ENCODE results near the gene KIF3C. TPM values are rescaled to one million over a fixed set of nuclear protein-coding genes. Genes with fewer than 3 reads are reported as not detected.
"Not testable (repeated sequence)": the region's sequence is repeated elsewhere in the genome, so short reads cannot be mapped to it uniquely, and the experiment has no call there.

Gene KIF3C
- total RNA-seq, 2 donors from 2014 or later = 42.9 to 51.4 TPM

DNA sequence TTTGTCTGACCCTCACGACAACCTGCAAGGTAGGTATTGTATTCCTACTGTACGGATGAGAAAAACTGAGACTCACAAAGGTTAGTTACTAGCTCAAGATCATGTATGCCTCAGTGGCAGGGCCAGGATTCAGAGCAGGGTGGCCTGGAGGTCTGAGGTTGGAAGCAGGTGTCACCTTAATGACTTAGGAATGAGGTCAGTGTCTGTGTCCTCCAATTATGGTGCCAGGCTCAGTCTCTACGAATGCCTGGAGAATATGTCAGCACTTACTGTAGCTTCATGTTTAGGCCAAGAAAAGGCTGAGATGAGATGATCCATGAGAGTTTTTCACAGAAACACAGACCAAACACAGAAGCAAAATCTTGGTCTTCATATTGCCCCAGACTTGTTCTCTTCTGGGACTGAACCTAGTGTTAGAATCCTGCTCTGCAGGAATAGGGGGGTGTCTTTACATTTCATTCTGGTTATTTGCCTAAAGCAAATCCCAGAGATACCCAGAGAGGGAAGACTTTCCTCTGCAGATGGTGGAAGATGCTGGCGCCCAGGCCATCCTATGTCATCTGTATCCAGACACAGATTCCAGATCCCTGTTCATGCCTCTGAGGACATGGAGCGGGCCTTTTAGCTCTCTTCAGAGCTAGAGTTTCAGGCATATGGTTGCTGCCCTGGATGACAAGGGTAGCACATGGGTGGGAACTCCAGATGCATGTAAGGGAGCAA lies 35.3 kb upstream of the KIF3C start:
- Histone ChIP-seq H3K9me3 (ENCODE audit: control insufficient read depth, low read length) (no peaks in the 10 kb centered on the region), H3K4me3 (ENCODE audit: low read length) (no peak overlapping the region), H3K36me3 (ENCODE audit: control insufficient read depth, insufficient read depth, low read length) (no peaks in the 10 kb centered on the region), H3K4me1 (ENCODE audit: control insufficient read depth, insufficient read depth, low read length) (peaks cover 9% of the 10 kb centered on the region), H3K27me3 (ENCODE audit: control insufficient read depth, insufficient read depth, low read length, poor library complexity, severe bottlenecking) (no peaks in the 10 kb centered on the region), H3K27ac (ENCODE audit: low read depth, low read length) (no peak overlapping the region), H3K9ac (ENCODE audit: extremely low read depth, low read length, poor library complexity, severe bottlenecking) (no peak overlapping the region)
- Mint-ChIP-seq H3K36me3 (ENCODE audit: low read depth) (no peaks in the 10 kb centered on the region), H3K9me3 (no peaks in the 10 kb centered on the region), H3K27ac (no peak overlapping the region), H3K27me3 (ENCODE audit: insufficient read depth) (no peaks in the 10 kb centered on the region), H3K4me3 (no peak overlapping the region), H3K4me1 (peaks cover 13% of the 10 kb centered on the region)
- no peak for TF ChIP-seq CTCF (conservative IDR thresholded peaks at IDR 0.05)
- DNase-seq = no peak
- WGBS, 2 experiments (ENCODE audit: insufficient coverage in 1 of 2, insufficient read length in 1 of 2) = 92 to 93% methylated on average over 5 of the region's 5 CpGs

GRCh38 chr2:26016706-26017045 lies 34.4 kb upstream of the KIF3C start:
- not testable (repeated sequence) for H3K27me3 Mint-ChIP-seq (ENCODE audit: insufficient read depth); H3K4me3 Mint-ChIP-seq; DNase-seq; H3K27ac ChIP-seq (ENCODE audit: low read depth, low read length); H3K36me3 Mint-ChIP-seq (ENCODE audit: low read depth); H3K36me3 ChIP-seq (ENCODE audit: control insufficient read depth, insufficient read depth, low read length); H3K9me3 ChIP-seq (ENCODE audit: control insufficient read depth, low read length); H3K4me3 ChIP-seq (ENCODE audit: low read length); H3K27ac Mint-ChIP-seq; H3K9ac ChIP-seq (ENCODE audit: extremely low read depth, low read length, poor library complexity, severe bottlenecking); H3K9me3 Mint-ChIP-seq; H3K27me3 ChIP-seq (ENCODE audit: control insufficient read depth, insufficient read depth, low read length, poor library complexity, severe bottlenecking)
- 94 to 95% methylated on average over 3 to 4 of the region's 4 CpGs for WGBS, 2 experiments (ENCODE audit: insufficient coverage in 1 of 2, insufficient read length in 1 of 2)
- peaks cover 22% of the 10 kb centered on the region for H3K4me1 Mint-ChIP-seq
- peaks cover 15% of the 10 kb centered on the region for H3K4me1 ChIP-seq (ENCODE audit: control insufficient read depth, insufficient read depth, low read length)

DNA sequence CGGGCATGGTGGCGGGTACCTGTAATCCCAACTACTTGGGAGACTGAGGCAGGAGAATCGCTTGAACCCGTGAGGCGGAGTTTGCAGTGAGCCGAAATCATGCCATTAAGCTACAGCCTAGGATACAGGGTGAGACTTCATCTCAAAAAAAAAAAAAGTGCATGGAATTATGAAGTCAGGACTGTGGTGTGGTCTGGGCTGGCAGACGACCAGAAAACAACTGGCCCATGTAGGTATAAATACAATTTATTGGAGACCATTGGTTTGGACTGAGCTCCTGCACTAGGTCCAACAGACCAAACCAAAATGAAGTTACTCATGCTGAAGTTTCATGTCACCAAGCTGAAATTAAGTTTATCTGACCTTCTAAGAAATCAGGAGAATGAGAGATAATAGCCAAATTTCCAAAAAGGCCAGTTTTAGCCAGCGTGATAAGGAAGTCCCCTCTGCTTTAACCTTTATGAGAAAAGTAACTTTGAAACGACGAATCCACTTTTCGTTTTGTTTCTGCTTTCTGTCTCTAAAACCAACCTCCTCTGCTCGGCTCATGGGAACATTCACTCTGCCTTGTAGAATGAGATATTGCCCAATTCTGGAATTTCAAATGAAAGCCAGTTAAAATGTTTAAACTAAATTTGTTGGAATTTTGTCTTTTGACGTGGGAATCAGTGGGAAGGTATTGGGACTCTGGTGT lies 33.9 kb upstream of the KIF3C start:
- no peak for DNase-seq
- no peak overlapping the region for H3K9ac ChIP-seq (ENCODE audit: extremely low read depth, low read length, poor library complexity, severe bottlenecking)
- Mint-ChIP-seq H3K9me3 (no peaks in the 10 kb centered on the region), H3K36me3 (ENCODE audit: low read depth) (no peaks in the 10 kb centered on the region), H3K4me1 (peaks cover 26% of the 10 kb centered on the region), H3K27ac (no peak overlapping the region), H3K27me3 (ENCODE audit: insufficient read depth) (no peaks in the 10 kb centered on the region), H3K4me3 (no peak overlapping the region)
- H3K4me1 ChIP-seq (ENCODE audit: control insufficient read depth, insufficient read depth, low read length) = peaks cover 20% of the 10 kb centered on the region
- no peak for TF ChIP-seq CTCF (conservative IDR thresholded peaks at IDR 0.05)
- no peaks in the 10 kb centered on the region for H3K9me3 ChIP-seq (ENCODE audit: control insufficient read depth, low read length)
- H3K4me3 ChIP-seq (ENCODE audit: low read length) = no peak overlapping the region
- H3K27ac ChIP-seq (ENCODE audit: low read depth, low read length) = no peak overlapping the region
- WGBS, 2 experiments (ENCODE audit: insufficient coverage in 1 of 2, insufficient read length in 1 of 2) = 93 to 94% methylated on average over 13 of the region's 13 CpGs
- H3K36me3 ChIP-seq (ENCODE audit: control insufficient read depth, insufficient read depth, low read length) = no peaks in the 10 kb centered on the region
- no peaks in the 10 kb centered on the region for H3K27me3 ChIP-seq (ENCODE audit: control insufficient read depth, insufficient read depth, low read length, poor library complexity, severe bottlenecking)
